Thoracic aorta (tissue), 2 donors: Measurements from ENCODE around the gene COG8. TPM values are rescaled to one million over a fixed set of nuclear protein-coding genes. Genes with fewer than 3 reads are reported as not detected.

ENCODE experiments used
- ATAC-seq: fragments of 150-250 bp; one replicate; pipeline ENCODE4 v1.8.0; 2017; ENCODE audit warnings: low read depth; ENCODE audit not compliant: insufficient number of reproducible peaks, low FRiP score
- DNase-seq: peaks from one replicate; pipeline ENCODE4 v3.0.0-alpha.2; 2020; ENCODE audit warnings: low spot score
- H3K27ac ChIP-seq, 2 donors: fragments of 200-600 bp; sonication (generic); 1 replicate in 1 of 2; 2 replicates in 1 of 2; pipeline ENCODE4 v1.5.1; 2016; ENCODE audit warnings: mild to moderate bottlenecking in 2 of 2, moderate library complexity in 2 of 2
- H3K27me3 ChIP-seq: fragments of 200-600 bp; sonication (generic); replicated peaks from 2 replicates; pipeline ENCODE4 v1.6.0; 2016; ENCODE audit warnings: mild to moderate bottlenecking; ENCODE audit not compliant: insufficient read depth
- H3K36me3 ChIP-seq: fragments of 200-600 bp; sonication (generic); one replicate; pipeline ENCODE4 v1.5.1; 2016
- H3K4me1 ChIP-seq, 2 donors: fragments of 200-600 bp; sonication (generic); 1 replicate in 1 of 2; 2 replicates in 1 of 2; pipeline versions ENCODE4 v1.5.1 to v1.6.0; 2016; ENCODE audit warnings: low read depth in 2 of 2, mild to moderate bottlenecking in 1 of 2; ENCODE audit not compliant: control insufficient read depth in 1 of 2
- H3K4me3 ChIP-seq: fragments of 200-600 bp; sonication (generic); 2 replicates; pipeline ENCODE4 v1.5.1; 2016; ENCODE audit warnings: mild to moderate bottlenecking
- H3K9me3 ChIP-seq: fragments of 200-600 bp; sonication (generic); 2 replicates; pipeline ENCODE4 v1.5.1; 2016
- CTCF ChIP-seq: fragments of 200-600 bp; sonication (generic); IDR thresholded peaks from one replicate; pipeline ENCODE4 v1.5.1; 2019; ENCODE audit warnings: antibody characterized with exemption
- total RNA-seq, 2 donors: library from RNA; depleted of rRNA; stranded (reverse); fragments of >200 nt; gene quantifications; one replicate each; pipeline versions ENCODE4 v1.1.0 to v1.2.3, GENCODE V29; 2016

Gene COG8
- total RNA-seq, 2 donors from 2014 or later: 39.4 to 51.0 TPM

GRCh38 chr16:69348222-69348621 lies 8.9 kb upstream of the COG8 start:
- no peaks in the 10 kb centered on the region for H3K4me1 ChIP-seq

GRCh38 chr16:69346683-69347082 lies 7.3 kb upstream of the COG8 start:
- no peaks in the 10 kb centered on the region for H3K27me3 ChIP-seq
- H3K9me3 ChIP-seq: no peaks in the 10 kb centered on the region
- DNase-seq (no peak), ATAC-seq (no peak)
- H3K4me1 ChIP-seq: no peaks in the 10 kb centered on the region
- no peak overlapping the region for H3K27ac ChIP-seq
- H3K36me3 ChIP-seq: peaks cover 12% of the 10 kb centered on the region
- H3K4me3 ChIP-seq: no peak overlapping the region
- TF ChIP-seq CTCF: no peak

More at GRCh38 chr16:69348222-69348621, 8.9 kb upstream of the COG8 start:
- DNase-seq (no peak), ATAC-seq (no peak)
- no peak for TF ChIP-seq CTCF
- Histone ChIP-seq H3K27me3 (no peaks in the 10 kb centered on the region), H3K9me3 (no peaks in the 10 kb centered on the region), H3K4me3 (no peak overlapping the region), H3K36me3 (peaks cover 6% of the 10 kb centered on the region), H3K27ac (no peak overlapping the region)

- Histone ChIP-seq H3K27me3 (no peaks in the 10 kb centered on the region), H3K9me3 (no peaks in the 10 kb centered on the region), H3K4me1 (peaks cover 2 to 3% of the 10 kb centered on the region in 2 donors), H3K36me3 (peaks cover 19% of the 10 kb centered on the region), H3K4me3 (no peak overlapping the region), H3K27ac (no peak overlapping the region)
- ATAC-seq: no peak
- DNase-seq: no peak
- no peak for TF ChIP-seq CTCF
These were observed 6.6 kb upstream of the COG8 start for GRCh38 chr16:69345923-69346322.

GRCh38 chr16:69344171-69344570 lies 4.8 kb upstream of the COG8 start:
- TF ChIP-seq CTCF: no peak
- DNase-seq (no peak), ATAC-seq (no peak)

GRCh38 chr16:69340095-69340644 lies 806 bp upstream of the COG8 start:
- ATAC-seq (no peak), DNase-seq (no peak)
- peak overlapping the region; percentile 91 for H3K4me3 ChIP-seq
- no peak for TF ChIP-seq CTCF
- H3K27me3 ChIP-seq: no peaks in the 10 kb centered on the region
- H3K36me3 ChIP-seq: peaks cover 25% of the 10 kb centered on the region
- H3K4me1 ChIP-seq: peaks cover 21 to 31% of the 10 kb centered on the region in 2 donors
- H3K9me3 ChIP-seq: no peaks in the 10 kb centered on the region
- H3K27ac ChIP-seq: peak overlapping the region; percentile 24 to 79

More at GRCh38 chr16:69344171-69344570, 4.8 kb upstream of the COG8 start:
- Histone ChIP-seq H3K4me3 (no peak overlapping the region), H3K9me3 (no peaks in the 10 kb centered on the region), H3K4me1 (peaks cover 11 to 12% of the 10 kb centered on the region in 2 donors), H3K36me3 (peaks cover 16% of the 10 kb centered on the region), H3K27me3 (no peaks in the 10 kb centered on the region), H3K27ac (no peak overlapping the region)
